IPS-18a (cell line): ENCODE results near the gene SLC4A5.

Source experiments
- H3K27ac ChIP-seq: one replicate; pipeline ENCODE4 v1.5.1; 2013; ENCODE audit warnings: low read length
- H3K27me3 ChIP-seq: one replicate; pipeline ENCODE4 v1.6.1; 2013; ENCODE audit warnings: mild to moderate bottlenecking, low read length; ENCODE audit not compliant: control insufficient read depth, insufficient read depth
- H3K36me3 ChIP-seq: one replicate; pipeline ENCODE4 v1.6.1; 2013; ENCODE audit warnings: low read depth, low read length; ENCODE audit not compliant: control insufficient read depth
- H3K4me1 ChIP-seq: one replicate; pipeline ENCODE4 v1.6.1; 2013; ENCODE audit warnings: low read depth, low read length; ENCODE audit not compliant: control insufficient read depth
- H3K4me3 ChIP-seq: one replicate; pipeline ENCODE4 v1.5.1; 2013; ENCODE audit warnings: low read length
- H3K9ac ChIP-seq: one replicate; pipeline ENCODE4 v1.6.1; 2013; ENCODE audit warnings: mild to moderate bottlenecking, low read length, moderate library complexity
- H3K9me3 ChIP-seq: one replicate; pipeline ENCODE4 v1.6.1; 2013; ENCODE audit warnings: low read depth, low read length; ENCODE audit not compliant: control insufficient read depth

The SLC4A5 gene

DNA sequence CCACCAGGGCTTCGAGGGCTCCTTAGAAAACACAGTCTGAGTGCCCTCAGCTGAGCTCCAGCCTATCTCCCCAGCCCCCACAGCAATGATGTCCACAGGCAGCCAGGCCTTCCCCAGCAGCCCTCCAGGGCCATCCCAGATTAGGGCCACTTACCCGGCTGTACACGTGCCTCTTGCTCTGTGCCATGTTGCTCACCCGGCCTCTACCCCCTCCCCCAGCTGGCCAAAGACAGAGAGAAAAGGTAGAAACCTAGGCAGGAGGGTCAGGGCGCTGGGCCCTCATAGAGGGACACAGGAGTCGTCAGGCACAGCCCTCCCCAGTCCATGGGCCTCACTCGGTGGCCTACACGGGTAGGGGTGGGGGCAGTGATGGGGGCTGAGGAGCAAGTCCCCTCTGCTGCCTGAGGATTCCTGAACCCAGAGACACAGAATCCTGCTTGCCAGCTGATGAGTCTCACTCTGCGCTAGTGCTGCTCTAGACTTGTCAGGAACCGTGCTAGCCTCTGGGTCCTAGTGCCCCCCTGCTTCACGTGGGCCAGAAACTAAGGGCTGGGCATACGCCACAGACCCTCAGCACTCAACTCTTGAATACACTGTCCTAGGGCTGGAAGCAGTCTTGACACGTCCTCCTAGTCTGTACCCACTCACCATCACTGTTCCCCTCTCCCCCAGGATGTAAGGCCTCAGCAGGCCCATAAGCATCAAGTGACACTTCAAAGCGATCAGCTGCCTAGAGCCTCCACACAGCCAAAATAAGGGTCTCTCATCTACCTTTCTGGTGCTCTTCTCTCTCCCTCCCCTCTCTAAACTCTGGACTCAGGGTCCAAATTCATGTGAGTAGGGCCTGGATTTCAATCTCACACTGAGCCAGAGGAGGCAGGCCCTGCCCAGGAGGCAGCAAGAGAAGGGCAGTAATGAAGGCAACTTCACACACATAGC is 36.9 kb upstream of the SLC4A5 start, which contains the start of gene DCTN1:
TSS of gene DCTN1 (minus strand) at position 461 of the 939 bp plus-strand sequence. CDS start at position 187, 274 bp downstream.
- H3K27me3 ChIP-seq = no peaks in the 10 kb centered on the region
- H3K9ac ChIP-seq = no peak within 1 kb of the TSS
- H3K27ac ChIP-seq = no peak within 1 kb of the TSS
- peaks cover 18% of the 10 kb centered on the region for H3K36me3 ChIP-seq
- no peaks in the 10 kb centered on the region for H3K9me3 ChIP-seq
- peaks cover 4% of the 10 kb centered on the region for H3K4me1 ChIP-seq
- peak within 1 kb of the TSS; percentile 36 for H3K4me3 ChIP-seq

DNA sequence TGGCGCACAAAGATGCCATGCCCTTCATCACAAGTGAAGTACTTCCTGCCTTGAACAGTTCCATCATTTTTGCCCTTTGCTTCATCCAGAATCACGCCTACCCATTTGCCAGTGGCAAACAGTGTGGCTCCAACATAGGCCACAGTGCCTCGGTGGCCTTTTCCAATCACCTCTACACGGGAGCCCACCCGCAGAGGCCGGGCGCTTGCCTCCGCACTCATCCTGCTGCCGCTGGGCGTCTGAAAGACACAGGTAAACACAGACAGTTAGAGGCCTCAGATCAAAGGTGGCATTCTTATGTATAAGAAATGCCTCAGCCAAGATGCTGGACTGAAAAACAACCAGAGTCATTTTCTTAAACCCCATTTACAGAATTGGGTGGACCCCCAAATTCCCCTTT is 34.8 kb upstream of the SLC4A5 start:
- Histone ChIP-seq H3K9me3 (no peaks in the 10 kb centered on the region), H3K4me3 (no peak overlapping the region), H3K9ac (no peak overlapping the region), H3K4me1 (peaks cover 18% of the 10 kb centered on the region), H3K27ac (no peak overlapping the region), H3K36me3 (peaks cover 10% of the 10 kb centered on the region), H3K27me3 (no peaks in the 10 kb centered on the region)

DNA sequence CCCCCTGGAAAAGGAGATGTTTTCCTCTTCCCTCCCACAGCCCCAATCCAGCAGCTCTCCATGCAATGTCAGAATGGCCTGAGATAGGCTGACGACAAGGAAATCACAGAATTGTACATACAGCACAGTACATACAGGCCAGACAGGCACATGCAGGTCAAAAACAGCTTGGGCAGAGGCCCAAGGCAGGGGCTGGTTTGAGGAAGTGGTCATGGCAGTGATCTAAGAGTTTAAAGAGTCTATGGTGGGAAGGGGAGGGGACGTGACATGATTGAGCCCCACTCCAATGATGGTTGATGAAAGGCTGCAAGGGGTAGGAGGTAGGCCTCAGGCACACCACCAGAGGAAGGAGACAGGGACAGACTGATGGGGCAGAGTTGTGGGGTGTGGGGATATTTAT is 32.6 kb upstream of the SLC4A5 start:
- Histone ChIP-seq H3K4me1 (peaks cover 18% of the 10 kb centered on the region), H3K9me3 (no peaks in the 10 kb centered on the region), H3K9ac (no peak overlapping the region), H3K27ac (no peak overlapping the region), H3K27me3 (no peaks in the 10 kb centered on the region), H3K4me3 (no peak overlapping the region), H3K36me3 (peaks cover 16% of the 10 kb centered on the region)

DNA sequence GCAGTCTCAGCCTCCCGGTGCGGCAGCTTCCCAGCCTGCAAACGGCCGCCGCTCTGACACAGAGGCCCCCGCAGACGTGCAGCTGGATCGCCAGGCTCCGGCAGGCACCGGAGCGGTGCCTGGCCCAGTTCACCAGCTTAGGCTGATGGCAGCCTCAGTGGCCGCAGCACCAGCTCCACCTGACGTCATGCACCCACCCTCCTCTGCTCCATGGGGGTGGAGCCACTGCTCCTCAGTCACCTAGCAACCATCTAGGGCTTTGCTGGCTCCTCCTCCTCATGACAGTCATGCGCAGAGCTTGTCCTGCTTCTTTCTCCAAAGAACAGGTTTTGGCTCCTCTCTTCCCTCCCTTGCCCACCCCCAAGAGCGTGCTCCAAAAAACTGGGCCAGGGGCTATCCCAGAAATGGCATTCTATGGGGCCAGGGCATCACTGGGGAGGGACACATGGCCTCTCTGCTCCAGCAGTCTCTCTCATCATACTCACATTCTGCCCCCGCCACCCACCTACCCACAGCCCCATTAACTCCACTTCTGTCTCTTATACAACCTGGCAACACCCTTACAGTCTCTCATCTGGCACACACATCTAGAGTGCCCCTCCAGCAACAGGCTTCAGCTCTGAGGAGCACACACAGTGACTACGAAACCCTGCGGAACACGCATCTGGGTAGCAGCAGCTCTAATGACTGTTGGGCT is 31.4 kb upstream of the SLC4A5 start:
- Histone ChIP-seq H3K4me1 (peaks cover 14% of the 10 kb centered on the region), H3K27ac (no peak overlapping the region), H3K4me3 (peak overlapping the region; percentile 50), H3K36me3 (peaks cover 28% of the 10 kb centered on the region), H3K9ac (peak overlapping the region; percentile 31), H3K9me3 (no peaks in the 10 kb centered on the region), H3K27me3 (no peaks in the 10 kb centered on the region)

DNA sequence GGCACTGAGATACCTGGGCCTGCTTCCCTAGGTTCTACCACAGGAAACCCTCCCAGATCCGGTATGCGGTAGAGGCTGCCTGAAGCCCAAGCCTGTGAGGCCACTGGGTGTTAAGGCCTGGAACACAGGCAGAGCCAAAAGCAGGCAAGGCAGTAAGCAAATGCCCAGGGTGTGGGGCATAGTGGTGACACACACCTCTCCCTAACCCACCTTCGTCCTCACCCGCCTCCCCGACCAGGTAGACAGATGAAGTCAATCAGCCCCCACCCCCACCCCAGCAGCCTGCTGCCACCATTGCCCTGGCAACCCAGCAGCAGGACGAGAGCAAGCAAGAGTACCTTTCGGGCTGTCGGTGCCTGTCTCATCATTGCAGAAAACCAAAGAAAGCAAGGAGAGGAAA is 30.8 kb upstream of the SLC4A5 start:
- H3K9me3 ChIP-seq = no peaks in the 10 kb centered on the region
- no peak overlapping the region for H3K27ac ChIP-seq
- peaks cover 14% of the 10 kb centered on the region for H3K4me1 ChIP-seq
- peaks cover 33% of the 10 kb centered on the region for H3K36me3 ChIP-seq
- peak overlapping the region; percentile 31 for H3K9ac ChIP-seq
- peak overlapping the region; percentile 50 for H3K4me3 ChIP-seq
- no peaks in the 10 kb centered on the region for H3K27me3 ChIP-seq

DNA sequence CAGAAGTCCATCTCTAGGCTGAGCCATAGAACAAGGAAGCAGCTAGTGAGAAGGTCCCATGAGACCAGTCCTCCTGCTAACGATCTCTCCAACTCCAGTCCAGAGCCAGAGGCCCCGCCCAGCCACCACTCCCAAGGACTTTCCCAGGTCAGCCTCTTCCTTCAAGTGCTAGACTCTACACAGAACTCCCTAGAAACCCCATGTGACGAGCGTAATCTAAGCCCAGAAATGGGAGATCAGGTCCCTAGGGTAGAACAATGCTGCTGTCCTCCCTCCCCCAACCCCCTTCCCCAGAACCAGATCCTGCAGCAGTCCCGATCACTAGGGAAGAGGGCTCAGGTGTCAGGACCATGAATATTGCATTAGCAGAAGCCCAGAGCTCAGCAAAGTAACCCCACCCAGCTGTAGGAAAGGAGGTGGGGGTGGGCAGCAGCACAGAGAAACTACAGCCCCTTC is 30.0 kb upstream of the SLC4A5 start:
- Histone ChIP-seq H3K4me1 (peaks cover 14% of the 10 kb centered on the region), H3K9ac (no peak overlapping the region), H3K27ac (no peak overlapping the region), H3K9me3 (no peaks in the 10 kb centered on the region), H3K36me3 (peaks cover 40% of the 10 kb centered on the region), H3K27me3 (no peaks in the 10 kb centered on the region), H3K4me3 (no peak overlapping the region)

DNA sequence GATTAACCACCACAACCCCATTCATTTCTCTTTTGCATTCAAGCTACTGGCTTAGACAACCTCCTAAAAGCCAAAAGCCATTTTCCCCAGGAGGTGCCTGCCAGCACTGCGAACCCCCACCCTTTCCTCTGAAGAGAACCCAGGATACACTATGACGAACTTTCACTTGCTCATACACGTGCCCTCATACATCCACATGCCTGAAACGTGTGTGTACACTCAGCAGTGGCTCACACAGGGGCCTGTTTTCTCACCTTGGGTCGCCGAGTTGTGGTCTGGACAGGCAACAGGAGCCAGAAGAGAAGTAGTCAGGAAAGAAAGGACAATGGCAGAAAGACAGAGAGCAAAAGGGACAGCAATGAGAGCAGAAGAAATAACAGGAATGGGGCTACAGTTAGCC is 29.5 kb upstream of the SLC4A5 start:
- Histone ChIP-seq H3K9ac (no peak overlapping the region), H3K27ac (no peak overlapping the region), H3K9me3 (no peaks in the 10 kb centered on the region), H3K36me3 (peaks cover 43% of the 10 kb centered on the region), H3K4me3 (no peak overlapping the region), H3K27me3 (no peaks in the 10 kb centered on the region), H3K4me1 (peaks cover 14% of the 10 kb centered on the region)

DNA sequence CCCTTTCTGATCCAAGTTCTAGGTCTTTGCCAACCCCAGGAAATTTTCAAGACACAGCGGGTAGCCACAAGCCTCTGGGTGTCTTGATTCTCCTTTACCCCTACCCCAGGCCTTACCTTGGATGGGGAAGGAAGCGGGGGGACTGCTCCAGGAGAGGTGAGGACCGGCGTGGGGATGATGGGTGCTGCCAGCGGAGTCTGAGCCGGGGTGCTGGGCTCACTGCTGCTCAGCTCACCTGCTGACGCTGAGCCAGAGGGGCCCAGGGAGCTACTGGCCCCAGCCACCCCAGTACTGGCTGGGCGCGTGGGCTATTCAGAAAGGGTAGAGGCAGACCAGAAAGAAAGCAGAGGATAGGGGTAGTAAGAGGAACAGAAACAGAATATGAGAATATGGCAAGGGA is 28.2 kb upstream of the SLC4A5 start:
- Histone ChIP-seq H3K9ac (no peak overlapping the region), H3K36me3 (peaks cover 48% of the 10 kb centered on the region), H3K27ac (no peak overlapping the region), H3K4me1 (peaks cover 14% of the 10 kb centered on the region), H3K4me3 (no peak overlapping the region), H3K27me3 (no peaks in the 10 kb centered on the region), H3K9me3 (no peaks in the 10 kb centered on the region)

DNA sequence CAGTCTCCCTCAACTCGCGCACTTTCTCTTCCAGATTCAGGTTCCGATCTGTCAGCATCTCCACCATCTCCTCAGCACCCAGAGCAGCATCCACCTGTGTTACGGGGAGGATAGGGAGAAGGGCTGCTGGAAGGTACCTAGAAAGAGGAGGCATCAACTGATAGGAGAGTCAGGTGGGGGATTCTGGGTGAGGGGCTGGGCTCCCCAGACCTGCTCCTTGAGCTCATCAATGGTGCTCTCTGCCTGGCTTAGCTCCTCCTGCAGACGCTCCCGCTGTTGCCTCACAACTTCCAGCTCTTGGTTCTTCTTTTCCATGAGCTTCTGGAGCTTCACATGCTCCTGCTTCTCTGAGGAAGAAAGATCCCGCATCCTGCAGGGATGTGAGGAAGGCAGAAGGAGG is 26.8 kb upstream of the SLC4A5 start:
- H3K4me1 ChIP-seq = peaks cover 14% of the 10 kb centered on the region
- no peak overlapping the region for H3K4me3 ChIP-seq
- H3K9me3 ChIP-seq = no peaks in the 10 kb centered on the region
- H3K27ac ChIP-seq = no peak overlapping the region
- peaks cover 60% of the 10 kb centered on the region for H3K36me3 ChIP-seq
- H3K9ac ChIP-seq = no peak overlapping the region
- no peaks in the 10 kb centered on the region for H3K27me3 ChIP-seq

DNA sequence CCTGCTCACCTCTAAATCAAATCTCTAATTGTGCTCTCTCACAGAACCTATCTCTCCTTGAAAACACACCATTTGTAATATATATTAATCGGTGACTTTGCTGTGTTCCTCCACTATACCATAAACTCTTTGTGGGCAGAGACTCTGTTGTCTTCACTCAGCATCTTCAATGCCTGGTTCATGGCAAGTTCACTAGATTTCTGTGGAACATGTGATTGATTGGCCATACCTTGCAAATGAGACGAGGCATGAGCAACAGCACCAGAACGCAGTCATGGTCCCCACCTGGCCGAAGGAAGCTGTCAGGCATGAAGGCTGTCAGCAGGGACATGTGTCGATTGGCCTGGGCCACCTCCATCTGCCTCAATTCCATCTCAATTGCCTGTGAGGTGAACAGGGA is 25.3 kb upstream of the SLC4A5 start:
- no peak overlapping the region for H3K4me3 ChIP-seq
- no peaks in the 10 kb centered on the region for H3K27me3 ChIP-seq
- no peak overlapping the region for H3K27ac ChIP-seq
- H3K9ac ChIP-seq = no peak overlapping the region
- H3K4me1 ChIP-seq = peaks cover 2% of the 10 kb centered on the region
- peaks cover 75% of the 10 kb centered on the region for H3K36me3 ChIP-seq
- no peaks in the 10 kb centered on the region for H3K9me3 ChIP-seq

DNA sequence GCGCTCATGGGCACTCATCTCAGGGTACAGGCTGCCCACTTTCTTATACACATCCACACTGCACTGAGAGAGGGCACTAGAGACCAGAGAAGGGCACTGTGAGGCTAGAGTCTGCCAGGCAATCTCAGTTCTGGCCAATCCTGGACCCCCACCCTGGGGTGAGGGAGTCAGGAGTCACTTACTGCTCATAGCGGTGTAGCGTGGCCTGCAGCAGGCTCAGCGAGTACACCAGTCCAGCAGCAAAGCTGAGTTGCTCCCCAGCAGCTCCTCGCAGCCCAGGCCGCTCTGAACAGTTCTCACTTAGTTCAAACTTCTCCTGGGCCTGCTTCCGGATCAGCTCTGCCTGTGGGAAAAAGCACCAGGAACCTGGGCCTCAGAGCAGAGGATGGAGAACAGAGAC is 24.6 kb upstream of the SLC4A5 start:
- Histone ChIP-seq H3K27me3 (no peaks in the 10 kb centered on the region), H3K4me3 (no peak overlapping the region), H3K9ac (no peak overlapping the region), H3K9me3 (no peaks in the 10 kb centered on the region), H3K4me1 (no peaks in the 10 kb centered on the region), H3K36me3 (peaks cover 82% of the 10 kb centered on the region), H3K27ac (no peak overlapping the region)
